ENCODE data around the gene EXOC4.

EXOC4 gene

DNA sequence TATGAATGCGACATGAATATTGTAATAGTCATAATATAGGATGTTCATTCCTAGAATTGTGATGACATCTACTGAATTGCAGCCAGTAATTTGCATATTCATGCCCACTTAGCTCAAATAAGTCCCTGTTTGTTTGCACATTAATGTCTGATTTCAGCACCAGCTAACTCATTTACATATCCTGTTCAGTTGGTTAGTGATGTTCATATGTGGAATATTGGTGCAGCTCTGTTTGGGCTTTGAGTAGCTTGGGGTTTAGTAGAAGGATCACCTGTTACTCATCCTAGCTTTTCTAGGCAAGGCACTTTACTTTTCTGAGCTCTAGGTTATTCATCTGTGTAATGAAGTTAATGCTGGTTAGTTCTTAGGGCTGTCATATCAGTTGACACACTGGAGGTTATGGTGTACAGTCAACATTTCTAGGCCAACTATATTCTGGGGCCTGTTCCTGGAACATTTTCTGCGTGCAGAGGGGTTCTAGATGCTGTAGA is 238.4 kb downstream of the EXOC4 start:
- DNase-seq (ENCODE audit: low read depth in 2 of 2), result no peak

DNA sequence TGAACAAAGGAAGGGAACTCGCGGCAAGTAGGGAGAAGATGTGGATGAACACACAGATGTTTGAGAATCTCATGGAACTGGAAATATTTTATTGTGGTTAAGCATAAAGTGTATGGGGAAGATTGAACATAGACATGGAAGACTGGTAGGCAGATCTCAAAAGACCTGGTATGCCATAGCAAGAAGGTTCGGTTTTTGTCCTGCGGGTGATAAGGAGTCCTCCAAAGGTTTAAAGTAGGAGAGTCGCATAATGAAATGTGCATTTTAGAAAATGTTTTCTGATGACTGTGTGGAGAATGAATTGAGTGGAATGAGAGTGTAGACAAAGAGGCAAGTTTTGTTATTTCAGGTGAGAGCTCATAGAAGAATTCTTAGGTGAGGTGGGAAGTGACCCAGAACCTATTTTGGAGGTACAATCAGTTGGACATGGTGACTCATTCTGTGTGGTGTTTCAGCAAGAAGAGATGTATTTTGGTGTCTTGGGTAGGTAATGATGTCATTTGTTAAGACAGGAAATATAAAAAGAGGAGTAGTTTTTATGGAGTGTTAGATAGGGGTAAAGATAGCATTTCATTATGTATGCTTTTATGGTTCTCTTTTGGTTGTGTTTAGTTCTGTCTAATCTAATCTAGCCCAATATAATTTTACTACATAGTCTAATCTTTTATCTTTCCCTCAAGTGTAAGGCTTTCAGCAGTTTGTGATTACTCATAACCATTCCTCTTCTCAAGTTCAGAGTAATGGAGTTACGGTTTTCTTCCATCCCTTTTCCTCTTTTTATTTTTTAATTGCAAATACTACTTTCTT is 239.2 kb downstream of the EXOC4 start:
- no peak for DNase-seq (ENCODE audit: low read depth in 2 of 2)

DNA sequence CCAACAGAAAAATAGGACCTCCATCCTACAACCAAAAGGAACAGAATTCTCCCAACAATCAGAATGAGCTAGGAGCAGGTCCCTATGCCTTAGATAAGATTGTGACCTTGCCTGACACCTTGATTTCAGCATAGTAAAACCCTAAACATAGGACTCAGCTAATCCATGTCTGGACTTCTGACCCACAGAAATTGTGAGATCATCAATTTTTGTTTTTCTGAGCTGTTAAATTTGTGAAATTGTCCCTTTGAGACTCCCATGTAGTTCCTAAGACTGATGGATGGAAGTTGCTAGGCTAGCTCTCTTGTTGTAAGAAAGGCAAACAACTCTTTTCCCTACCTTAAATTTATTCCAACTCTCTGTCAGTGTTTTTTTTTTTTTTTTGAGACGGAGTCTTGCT is 244.2 kb downstream of the EXOC4 start:
- DNase-seq (ENCODE audit: low read depth in 2 of 2), result no peak

DNA sequence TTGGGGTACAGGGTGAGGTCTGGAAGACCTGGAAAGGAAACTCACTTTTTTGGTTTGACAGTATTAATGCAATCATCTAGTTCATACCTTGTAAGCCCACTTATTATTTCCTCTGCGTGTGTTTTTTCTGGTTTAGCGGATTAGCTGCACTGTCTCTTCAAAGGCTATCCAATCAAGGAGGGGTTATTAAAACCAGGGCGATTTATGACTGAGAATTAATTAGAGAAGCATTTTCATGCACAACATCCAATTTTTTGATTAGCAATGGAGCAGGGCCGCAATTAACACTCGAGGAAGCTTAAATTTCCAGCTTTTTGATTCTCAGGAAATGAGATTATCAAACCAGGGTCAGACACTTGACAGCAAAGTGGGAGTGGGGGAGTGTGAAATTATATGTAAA is 248.9 kb downstream of the EXOC4 start:
- DNase-seq (ENCODE audit: low read depth in 2 of 2), result no peak

DNA sequence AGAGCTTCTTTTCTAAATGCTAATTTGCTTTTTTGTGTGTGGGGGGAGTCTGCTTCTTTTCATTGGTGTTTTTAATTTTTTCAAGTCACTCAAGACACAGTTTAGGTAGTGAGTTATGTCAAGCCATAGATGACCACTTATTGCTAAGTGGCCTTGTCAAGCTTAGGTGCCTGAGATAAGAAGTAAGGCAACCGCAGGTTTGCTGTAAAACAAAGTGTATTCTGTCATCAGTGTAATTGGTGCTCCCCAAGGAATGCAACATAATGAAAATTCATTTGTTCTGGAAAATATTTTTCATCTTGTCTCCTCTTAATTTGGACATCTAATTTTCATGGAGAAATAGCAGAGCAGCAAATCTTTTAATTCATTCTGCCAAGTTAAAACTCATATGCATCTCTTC is 249.6 kb downstream of the EXOC4 start:
- no peak for DNase-seq (ENCODE audit: low read depth in 2 of 2)

DNA sequence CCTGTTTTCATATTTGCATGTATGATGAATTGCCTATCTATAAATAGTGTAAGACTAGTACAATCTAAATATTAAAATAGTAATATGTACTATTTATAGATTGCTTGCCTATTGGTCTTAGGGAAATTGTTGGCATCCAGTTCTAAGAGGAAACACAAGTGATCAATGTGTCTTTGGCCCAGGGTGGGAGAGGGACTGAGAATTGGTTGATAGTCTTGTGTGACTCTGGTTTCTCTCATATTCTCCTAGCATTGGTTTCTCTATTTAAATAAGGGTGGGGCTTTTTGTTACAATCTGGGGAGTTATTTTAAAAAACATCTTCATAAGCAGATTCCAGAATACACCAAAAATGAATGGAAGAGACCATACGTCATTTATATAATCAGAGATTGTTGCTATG is 250.1 kb downstream of the EXOC4 start:
- no peak for DNase-seq (ENCODE audit: low read depth in 2 of 2)

DNA sequence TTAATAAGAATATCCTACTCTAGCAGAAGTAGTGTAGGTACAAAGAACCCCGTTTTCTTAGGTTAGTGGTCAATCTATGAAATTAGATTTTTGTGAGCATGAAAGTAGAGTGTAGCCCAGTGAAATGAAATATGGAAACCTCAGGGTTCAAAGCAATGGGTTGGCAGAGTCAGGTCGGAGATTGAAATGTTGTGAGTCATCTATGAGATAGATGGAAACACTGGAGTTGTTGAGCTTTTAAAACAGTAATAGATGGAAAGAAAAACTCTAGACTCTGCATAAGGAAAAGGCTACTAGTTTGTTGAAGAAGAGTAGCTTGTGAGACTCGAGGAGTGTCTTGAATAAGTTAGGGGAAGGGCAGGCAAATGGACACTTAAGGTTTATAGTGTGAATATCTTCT is 251.9 kb downstream of the EXOC4 start:
- DNase-seq (ENCODE audit: low read depth in 2 of 2), result no peak

DNA sequence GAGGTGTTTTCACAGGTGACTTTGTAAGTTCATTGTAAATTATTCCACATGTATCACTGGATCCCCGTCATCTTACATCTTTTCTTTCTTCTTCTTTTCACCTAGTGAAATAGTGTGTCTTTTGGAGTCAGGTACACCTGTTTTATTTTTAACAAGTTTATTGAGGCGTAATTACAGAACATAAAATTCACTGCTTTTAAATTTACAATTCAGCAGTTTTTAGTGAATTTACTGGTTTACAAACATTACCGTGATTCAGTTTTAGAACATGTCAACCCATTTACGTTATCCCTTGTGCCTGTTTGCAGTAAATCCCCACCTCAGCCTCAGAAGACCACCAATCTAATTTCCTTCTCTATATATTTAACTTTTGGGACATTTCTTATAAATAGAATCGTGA is 256.9 kb downstream of the EXOC4 start:
- DNase-seq (ENCODE audit: low read depth in 2 of 2), result no peak

DNA sequence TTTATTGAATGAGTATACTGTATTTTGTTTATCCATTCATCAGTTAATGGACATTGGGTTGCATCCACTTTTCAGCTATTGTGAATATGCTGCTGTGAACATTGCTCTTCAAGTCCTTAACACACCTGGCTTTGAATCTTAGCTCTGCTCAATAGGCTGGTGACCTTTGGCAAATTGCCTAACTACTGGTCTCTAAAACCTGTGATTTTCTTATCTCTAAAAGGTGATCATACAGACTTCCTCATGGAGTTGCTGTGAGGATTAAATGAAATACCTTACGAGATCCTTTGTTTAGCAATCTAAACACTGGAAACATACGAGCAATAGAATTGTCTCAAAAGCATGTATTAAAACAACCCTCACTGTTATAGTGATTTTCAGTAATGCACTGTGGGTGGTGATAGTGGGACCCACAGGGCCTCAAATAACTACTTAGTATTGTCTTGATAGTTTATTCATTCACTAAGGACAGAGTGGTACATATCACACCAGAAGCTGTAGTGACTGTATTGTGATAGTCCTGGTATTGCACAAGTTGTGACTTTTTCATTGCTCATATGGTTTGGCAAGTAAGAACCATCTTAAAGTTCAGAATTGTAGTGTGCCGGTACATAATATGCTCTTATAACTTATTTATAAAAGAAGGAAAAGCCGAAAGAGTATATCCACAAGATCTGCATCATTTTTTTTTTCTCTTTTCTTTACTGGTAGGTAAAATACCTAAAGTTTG is 257.6 kb downstream of the EXOC4 start:
- DNase-seq (ENCODE audit: low read depth in 2 of 2), result no peak

DNA sequence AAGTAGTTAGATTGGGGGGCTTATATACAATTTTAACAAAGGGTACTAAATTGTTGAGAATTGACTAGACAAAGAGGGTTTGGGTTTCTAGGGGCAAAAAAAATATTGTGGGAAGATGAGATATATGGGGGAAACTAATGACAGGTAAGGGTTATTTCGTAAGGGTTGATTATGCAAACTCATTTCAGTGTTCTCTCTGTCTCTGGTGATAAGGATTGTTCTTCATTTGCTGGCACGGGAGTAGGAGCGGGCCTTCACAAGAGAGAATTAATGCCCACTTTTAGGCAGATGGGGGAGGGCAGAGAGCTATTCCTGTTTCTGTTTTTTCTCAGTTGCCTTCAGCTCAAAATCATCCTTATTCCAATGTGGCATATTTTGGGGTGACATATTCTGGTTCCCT is 258.4 kb downstream of the EXOC4 start:
- no peak for DNase-seq (ENCODE audit: low read depth in 2 of 2)

DNA sequence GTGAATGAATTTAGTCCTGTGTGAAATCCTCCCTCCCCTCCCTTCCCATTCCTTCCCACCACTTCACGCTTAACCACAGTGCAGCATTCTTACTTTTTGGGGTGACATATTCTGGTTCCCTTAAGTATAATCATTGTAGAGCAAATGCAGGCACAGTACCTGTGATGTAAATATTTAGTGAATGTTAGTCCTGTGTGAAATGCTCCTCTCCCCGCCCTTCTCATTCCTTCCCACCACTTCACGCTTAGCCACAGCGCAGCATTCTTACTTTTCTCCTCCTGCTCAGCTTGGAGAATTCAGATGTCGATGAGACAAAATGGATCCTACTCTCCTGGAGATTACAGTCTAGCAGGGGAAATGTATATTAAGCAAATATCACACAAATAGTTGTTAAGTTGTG is 258.8 kb downstream of the EXOC4 start:
- no peak for DNase-seq (ENCODE audit: low read depth in 2 of 2)

DNA sequence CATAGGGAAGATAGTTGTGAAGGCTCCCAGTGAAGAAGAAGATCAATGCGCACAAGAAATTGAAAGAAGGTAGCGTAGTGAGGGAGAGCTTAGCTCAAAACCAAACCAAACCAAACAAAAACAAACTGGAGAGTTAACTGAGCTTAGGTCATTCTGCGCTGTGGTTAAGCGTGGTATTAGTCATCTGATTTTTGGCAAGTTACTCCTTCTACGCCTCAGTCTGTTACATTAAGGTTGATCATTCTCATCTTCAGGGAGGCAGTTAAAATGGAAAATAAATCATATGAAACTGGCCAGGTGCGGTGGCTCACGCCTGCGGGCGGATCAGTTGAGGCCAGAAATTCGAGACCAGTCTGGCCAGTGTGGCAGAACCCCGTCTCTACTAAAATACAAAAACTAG is 259.7 kb downstream of the EXOC4 start:
- DNase-seq (ENCODE audit: low read depth in 2 of 2), result peak; percentile 17 to 28

DNA sequence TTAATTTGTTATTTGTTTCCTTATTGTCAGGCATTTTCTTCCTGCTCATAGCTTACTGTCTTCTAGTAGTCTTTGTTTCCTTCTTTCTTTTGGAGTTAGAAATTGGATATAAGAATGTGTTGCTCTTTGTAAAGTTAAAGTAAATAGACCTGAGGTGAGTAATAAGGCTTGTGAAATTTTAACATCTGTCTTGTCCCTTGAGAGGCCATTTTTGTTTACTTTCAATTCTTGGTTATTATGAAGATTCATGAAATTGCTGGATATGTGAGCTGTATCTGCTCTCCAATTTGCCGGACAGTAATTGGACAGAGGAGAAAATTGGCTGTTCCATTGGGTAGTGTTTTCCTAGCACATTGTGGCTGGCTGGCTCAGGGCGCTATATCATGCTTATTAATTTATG is 260.7 kb downstream of the EXOC4 start:
- DNase-seq (ENCODE audit: low read depth in 2 of 2), result peak; percentile 8

DNA sequence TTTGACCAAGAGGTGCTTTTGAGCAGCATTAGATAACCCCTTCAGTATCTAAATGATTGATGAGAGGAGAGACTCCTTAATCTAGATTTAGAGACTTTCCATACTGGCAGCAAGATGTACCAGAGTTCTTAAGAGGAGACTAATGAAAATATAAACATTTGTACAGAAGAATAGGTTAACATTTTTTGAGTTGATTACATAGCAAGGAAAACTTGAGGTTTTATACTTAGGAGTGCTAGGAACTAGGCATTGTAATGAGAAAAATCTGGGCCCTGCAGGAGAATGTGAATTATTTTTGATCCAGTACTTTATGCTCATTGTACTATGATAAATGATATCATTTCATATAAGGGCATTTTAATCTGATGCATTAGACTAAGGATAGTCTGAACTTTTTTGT is 261.7 kb downstream of the EXOC4 start:
- no peak for DNase-seq (ENCODE audit: low read depth in 2 of 2)

DNA sequence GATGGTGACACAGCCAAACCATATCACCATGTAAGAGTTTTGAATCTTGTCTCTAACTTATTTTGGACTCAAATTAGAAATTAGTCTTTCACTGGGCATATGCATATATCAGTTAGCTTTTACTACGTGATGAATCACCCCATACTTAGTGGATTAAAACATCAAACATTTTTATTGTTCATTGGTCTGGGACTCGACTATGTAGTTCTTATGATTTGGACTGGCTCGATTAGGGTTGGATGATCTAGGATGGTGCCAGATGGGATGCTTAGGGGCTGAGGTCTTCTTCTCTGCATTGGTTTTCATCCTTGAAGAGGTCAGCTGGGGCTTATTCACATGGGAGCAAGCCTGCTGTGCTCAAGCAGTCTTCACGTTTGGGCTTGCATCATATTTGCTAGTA is 264.9 kb downstream of the EXOC4 start:
- no peak for DNase-seq (ENCODE audit: low read depth in 2 of 2)

DNA sequence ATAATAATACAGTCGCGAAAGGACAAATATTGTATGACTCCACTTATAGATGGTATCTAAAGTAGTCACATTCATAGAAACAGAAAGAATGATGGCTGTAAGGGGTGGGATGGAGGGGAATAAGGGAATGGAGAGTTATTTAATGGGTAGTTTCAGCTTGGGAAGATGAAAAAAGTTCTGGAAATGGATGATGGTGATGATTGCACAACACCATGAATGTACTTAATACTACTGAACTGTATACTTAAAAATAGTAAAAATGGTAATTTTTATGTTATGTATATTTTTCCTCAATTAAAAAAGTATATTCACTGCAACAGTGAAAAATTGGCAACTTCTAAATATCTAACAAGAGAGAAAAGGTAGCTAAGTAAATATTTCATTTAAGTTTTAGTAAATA is 265.8 kb downstream of the EXOC4 start:
- no peak for DNase-seq (ENCODE audit: low read depth in 2 of 2)

DNA sequence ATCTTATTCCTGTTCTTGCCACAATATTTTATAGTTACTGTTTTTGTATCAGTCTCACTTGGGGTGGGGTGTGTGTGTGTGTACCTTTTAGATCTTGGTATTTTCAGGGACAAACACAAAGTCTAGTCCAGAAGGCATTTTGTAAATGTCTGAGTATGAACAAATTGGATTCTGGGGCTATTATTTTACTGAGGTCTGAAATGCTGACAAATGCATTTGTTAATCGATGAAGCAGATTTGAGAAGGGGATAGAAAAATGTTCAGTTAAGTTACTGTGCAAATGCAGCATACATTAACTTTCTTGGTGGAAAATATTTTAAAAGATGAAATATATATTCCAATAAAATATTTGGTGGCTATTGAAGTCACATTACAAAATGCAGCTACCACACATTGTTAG is 267.4 kb downstream of the EXOC4 start:
- DNase-seq (ENCODE audit: low read depth in 2 of 2), result no peak

DNA sequence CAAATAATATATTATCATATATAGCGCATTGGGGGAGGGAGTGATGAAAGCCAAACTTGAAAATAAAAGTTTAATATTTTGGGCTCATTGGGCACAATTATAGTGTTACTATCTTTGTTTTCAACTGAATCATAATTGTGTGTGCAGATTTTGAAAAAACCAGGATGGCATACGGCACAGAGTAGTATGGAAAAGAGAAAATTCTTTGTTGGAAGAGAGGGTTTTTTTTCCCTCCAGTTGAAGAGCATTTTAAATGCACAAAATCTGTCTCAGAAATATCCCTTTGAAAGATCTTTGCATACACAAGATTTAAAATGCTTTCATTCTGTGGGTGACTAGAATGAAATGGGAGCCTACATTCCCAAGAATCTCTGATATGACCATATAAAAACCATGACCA is 269.6 kb downstream of the EXOC4 start:
- no peak for DNase-seq (ENCODE audit: low read depth in 2 of 2)

DNA sequence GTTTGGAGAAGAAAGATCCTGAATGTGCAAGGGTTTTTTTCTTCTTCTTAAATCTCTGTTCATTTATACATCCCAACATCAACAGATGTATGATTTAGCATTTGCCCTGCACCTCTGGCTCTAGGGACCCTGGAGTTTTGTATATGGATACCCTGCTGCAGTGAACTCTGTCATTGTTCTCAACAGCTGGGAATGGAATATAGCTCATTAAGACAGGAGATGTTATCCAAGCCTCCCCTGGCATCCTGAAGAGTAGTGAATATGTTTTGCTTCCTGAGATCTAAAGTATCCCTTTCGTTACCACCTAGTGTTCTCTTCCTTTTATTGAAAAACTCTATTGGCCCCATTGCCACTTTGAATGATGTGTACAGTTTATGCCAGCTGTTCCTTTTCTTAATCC is 275.9 kb downstream of the EXOC4 start:
- no peak for DNase-seq (ENCODE audit: low read depth in 2 of 2)

DNA sequence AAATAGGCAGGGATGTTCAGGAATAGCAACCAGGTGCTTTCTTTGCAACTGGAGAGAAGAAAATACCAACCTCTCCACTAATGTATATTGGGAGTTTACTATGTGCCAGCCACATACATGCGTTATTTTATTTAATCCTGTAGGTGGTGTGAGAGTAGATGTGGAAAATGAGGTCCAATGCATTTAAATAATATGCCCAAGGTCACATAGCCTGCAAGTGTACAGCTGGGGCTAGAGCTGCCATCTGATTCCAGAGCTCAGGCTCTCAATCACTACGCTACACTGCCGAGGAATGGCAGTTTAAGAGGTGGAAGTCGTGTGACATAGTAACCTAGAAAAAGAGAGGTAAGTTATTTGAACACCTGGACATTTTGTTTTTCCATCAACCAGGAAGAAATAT is 277.0 kb downstream of the EXOC4 start:
- DNase-seq (ENCODE audit: low read depth in 2 of 2), result no peak

DNA sequence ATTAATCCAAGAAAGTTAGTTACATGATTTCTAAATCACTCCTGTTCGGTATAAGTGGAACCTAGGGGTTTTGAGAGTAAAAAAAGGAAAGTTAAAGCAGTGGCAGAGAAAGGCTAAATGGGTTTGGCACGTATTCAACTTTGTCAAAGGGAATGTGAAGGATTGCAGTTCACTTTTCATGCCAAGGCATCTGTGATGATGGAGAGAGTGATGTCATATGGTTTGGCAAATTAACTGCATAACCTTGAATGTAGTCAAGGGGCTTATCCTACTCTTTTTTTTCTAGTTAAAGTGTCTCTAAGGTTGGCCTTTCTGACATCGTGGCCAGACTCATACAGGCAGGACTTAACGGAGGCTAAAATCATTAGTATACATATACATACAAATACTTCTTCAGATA is 277.8 kb downstream of the EXOC4 start:
- DNase-seq (ENCODE audit: low read depth in 2 of 2), result peak; percentile 75 to 76

DNA sequence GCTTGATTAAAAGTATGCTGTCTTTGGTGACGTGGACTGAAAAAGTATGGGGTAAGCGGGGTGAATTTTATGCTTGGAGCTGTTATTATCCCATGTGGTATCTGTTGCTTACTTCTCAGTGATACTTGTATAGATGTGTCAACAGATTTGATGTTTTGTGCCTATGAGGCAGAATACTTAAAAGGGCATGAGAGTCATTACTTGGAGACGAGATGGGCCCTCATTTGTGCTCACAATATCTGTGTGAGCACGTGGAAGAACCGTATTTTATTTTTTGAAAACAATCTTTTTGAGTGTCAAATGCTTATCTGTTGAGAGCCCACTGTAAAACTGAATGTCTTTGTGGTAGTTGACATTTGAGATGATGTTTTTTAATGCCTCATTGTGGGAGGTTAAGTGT is 281.9 kb downstream of the EXOC4 start:
- DNase-seq (ENCODE audit: low read depth in 2 of 2), result no peak

DNA sequence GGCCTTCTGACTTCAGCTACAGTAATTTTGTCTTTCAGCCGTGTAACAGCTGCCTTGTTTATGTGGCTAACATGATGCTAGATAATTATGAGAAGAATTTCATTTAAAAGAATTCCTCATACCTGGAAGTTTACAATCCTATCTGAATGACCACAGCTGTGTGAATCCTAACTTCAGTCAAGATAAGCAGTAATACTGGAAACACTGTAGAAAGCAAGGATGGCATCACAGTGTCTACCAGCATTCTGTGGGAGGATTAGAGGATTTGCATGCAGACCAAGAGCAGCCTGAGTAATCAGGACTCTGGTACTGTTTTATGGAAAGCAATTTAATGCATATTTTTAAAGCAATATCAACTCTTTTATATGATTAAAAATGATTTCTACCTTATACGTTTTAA is 282.4 kb downstream of the EXOC4 start:
- DNase-seq (ENCODE audit: low read depth in 2 of 2), result no peak
